ENCODE results near the gene PIP5K1B. TPM values are rescaled to one million over a fixed set of nuclear protein-coding genes. Genes with fewer than 3 reads are reported as not detected.

Gene PIP5K1B
- total RNA-seq, 2 donors from 2014 or later, result 3.9 to 7.1 TPM

GRCh38 chr9:68707801-68708488, 2.9 kb downstream of the PIP5K1B start:
- Histone ChIP-seq H3K27me3 (replicated peaks; ENCODE audit: insufficient read depth) (no peaks in the 10 kb centered on the region), H3K27ac (no peak overlapping the region), H3K36me3 (no peaks in the 10 kb centered on the region), H3K4me3 (no peak overlapping the region), H3K9me3 (no peaks in the 10 kb centered on the region), H3K4me1 (ENCODE audit: control insufficient read depth in 1 of 2, low read depth in 2 of 2) (peaks cover 0 to 30% of the 10 kb centered on the region in 2 donors)
- DNase-seq (ENCODE audit: low spot score), result no peak
- TF ChIP-seq CTCF (IDR thresholded peaks at IDR 0.05), result no peak
- ATAC-seq (ENCODE audit: insufficient number of reproducible peaks, low FRiP score, low read depth), result no peak

GRCh38 chr9:68708513-68708912, 3.5 kb downstream of the PIP5K1B start:
- H3K4me3 ChIP-seq, result no peak overlapping the region
- DNase-seq (ENCODE audit: low spot score) (no peak), ATAC-seq (ENCODE audit: insufficient number of reproducible peaks, low FRiP score, low read depth) (no peak)
- H3K9me3 ChIP-seq, result no peaks in the 10 kb centered on the region
- TF ChIP-seq CTCF (IDR thresholded peaks at IDR 0.05), result no peak
- H3K27me3 ChIP-seq (replicated peaks; ENCODE audit: insufficient read depth), result no peaks in the 10 kb centered on the region
- H3K27ac ChIP-seq, result no peak overlapping the region
- no peaks in the 10 kb centered on the region for H3K36me3 ChIP-seq
- H3K4me1 ChIP-seq (ENCODE audit: control insufficient read depth in 1 of 2, low read depth in 2 of 2), result peaks cover 0 to 30% of the 10 kb centered on the region in 2 donors

GRCh38 chr9:68709291-68710110, 4.5 kb downstream of the PIP5K1B start:
- ATAC-seq (ENCODE audit: insufficient number of reproducible peaks, low FRiP score, low read depth), result no peak
- Histone ChIP-seq H3K9me3 (no peaks in the 10 kb centered on the region), H3K4me3 (no peak overlapping the region), H3K4me1 (ENCODE audit: control insufficient read depth in 1 of 2, low read depth in 2 of 2) (peaks cover 0 to 24% of the 10 kb centered on the region in 2 donors), H3K36me3 (no peaks in the 10 kb centered on the region), H3K27me3 (replicated peaks; ENCODE audit: insufficient read depth) (no peaks in the 10 kb centered on the region), H3K27ac (no peak overlapping the region)
- no peak for TF ChIP-seq CTCF (IDR thresholded peaks at IDR 0.05)
- DNase-seq (ENCODE audit: low spot score), result no peak

- no peak for ATAC-seq (ENCODE audit: insufficient number of reproducible peaks, low FRiP score, low read depth)
These were observed 5.1 kb downstream of the PIP5K1B start for GRCh38 chr9:68710111-68710471.

More at GRCh38 chr9:68710111-68710471, 5.1 kb downstream of the PIP5K1B start:
- TF ChIP-seq CTCF (IDR thresholded peaks at IDR 0.05), result no peak
- Histone ChIP-seq H3K4me1 (ENCODE audit: control insufficient read depth in 1 of 2, low read depth in 2 of 2) (peaks cover 0 to 21% of the 10 kb centered on the region in 2 donors), H3K4me3 (no peak overlapping the region), H3K27me3 (replicated peaks; ENCODE audit: insufficient read depth) (no peaks in the 10 kb centered on the region), H3K9me3 (no peaks in the 10 kb centered on the region), H3K27ac (no peak overlapping the region), H3K36me3 (no peaks in the 10 kb centered on the region)
- DNase-seq (ENCODE audit: low spot score), result no peak
